HEK293 (cell line): ENCODE data around the gene MED13L.

Experiments used
- ATF2 ChIP-seq: fragments of 450-650 bp; formaldehyde crosslinking; IDR thresholded peaks from 2 replicates; pipeline ENCODE4 v1.5.1; 2016; ENCODE audit warnings: missing biosample characterization, missing genetic modification characterization, low read depth
- BCL6B ChIP-seq: fragments of 450-650 bp; formaldehyde crosslinking; IDR thresholded peaks from 2 replicates; pipeline ENCODE4 v1.5.1; 2017; ENCODE audit warnings: missing biosample characterization, missing genetic modification characterization
- IKZF3 ChIP-seq: fragments of 450-650 bp; IDR thresholded peaks from 2 replicates; pipeline ENCODE4 v1.5.0; 2018; ENCODE audit warnings: missing biosample characterization, mild to moderate bottlenecking, missing genetic modification characterization, moderate library complexity
- ZEB2 ChIP-seq: fragments of 450-650 bp; formaldehyde crosslinking; IDR thresholded peaks from 2 replicates; pipeline ENCODE4 v1.5.1; 2016; ENCODE audit warnings: missing biosample characterization, missing genetic modification characterization
- ZNF223 ChIP-seq: fragments of 450-650 bp; formaldehyde crosslinking; IDR thresholded peaks from 2 replicates; pipeline ENCODE4 v1.5.1; 2016; ENCODE audit warnings: missing biosample characterization, missing genetic modification characterization
- ZNF521 ChIP-seq: fragments of 450-650 bp; formaldehyde crosslinking; IDR thresholded peaks from 2 replicates; pipeline ENCODE4 v1.5.1; 2017; ENCODE audit warnings: missing biosample characterization, mild to moderate bottlenecking, missing genetic modification characterization
- ZNF670 ChIP-seq: fragments of 450-650 bp; formaldehyde crosslinking; IDR thresholded peaks from 2 replicates; pipeline ENCODE4 v1.5.1; 2016; ENCODE audit warnings: missing biosample characterization, missing genetic modification characterization, low read depth
- TF ChIP-seq, protein P1 (sequence below): fragments of 450-650 bp; formaldehyde crosslinking; IDR thresholded peaks from 2 replicates; pipeline ENCODE4 v1.5.1; 2016; ENCODE audit warnings: missing biosample characterization, missing genetic modification characterization

DNA sequence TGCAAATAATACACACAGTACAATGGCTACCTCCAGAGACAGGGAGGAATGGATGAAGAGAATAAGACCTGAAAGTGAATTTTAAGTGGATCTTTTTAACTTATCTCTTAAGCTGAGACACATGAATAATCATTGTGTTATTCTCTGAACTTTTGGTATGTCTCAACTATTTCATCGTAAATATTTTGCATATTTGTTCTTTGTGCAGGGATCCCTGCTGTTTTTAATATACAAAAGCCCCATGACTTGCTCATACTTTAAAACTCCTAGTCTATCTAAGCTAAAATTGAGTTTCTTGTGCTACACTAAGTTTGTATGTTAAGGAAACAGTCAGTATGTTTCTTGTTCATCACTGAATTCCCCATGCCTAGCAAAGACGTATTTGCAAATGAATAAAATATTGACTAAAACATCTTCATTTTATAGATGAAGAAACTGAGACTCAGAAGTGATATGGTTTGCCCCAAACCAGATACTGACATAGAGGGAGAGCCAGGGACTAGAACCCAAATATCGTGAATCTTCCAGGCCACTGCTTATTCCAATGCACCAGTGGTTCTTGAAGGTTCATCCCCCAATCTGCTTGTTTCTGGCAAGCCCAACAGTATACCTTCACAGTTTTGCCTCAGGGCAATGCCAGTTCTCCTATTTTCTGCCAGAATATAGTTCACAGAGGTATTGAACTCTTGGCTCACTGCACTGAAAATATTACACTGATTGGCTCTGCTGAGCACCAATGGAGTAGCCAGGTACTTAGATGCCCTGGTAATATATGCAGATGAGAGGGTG, 356.9 kb downstream of the MED13L start:
- no peak for TF ChIP-seq ATF2 (tag by site-specific recombination)
- TF ChIP-seq ZNF223 (tag by site-specific recombination), result no peak
- TF ChIP-seq ZNF521 (tag by site-specific recombination), result no peak
- TF ChIP-seq, protein P1, sequence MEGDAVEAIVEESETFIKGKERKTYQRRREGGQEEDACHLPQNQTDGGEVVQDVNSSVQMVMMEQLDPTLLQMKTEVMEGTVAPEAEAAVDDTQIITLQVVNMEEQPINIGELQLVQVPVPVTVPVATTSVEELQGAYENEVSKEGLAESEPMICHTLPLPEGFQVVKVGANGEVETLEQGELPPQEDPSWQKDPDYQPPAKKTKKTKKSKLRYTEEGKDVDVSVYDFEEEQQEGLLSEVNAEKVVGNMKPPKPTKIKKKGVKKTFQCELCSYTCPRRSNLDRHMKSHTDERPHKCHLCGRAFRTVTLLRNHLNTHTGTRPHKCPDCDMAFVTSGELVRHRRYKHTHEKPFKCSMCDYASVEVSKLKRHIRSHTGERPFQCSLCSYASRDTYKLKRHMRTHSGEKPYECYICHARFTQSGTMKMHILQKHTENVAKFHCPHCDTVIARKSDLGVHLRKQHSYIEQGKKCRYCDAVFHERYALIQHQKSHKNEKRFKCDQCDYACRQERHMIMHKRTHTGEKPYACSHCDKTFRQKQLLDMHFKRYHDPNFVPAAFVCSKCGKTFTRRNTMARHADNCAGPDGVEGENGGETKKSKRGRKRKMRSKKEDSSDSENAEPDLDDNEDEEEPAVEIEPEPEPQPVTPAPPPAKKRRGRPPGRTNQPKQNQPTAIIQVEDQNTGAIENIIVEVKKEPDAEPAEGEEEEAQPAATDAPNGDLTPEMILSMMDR, result no peak
- TF ChIP-seq BCL6B (tag by site-specific recombination), result no peak
- no peak for TF ChIP-seq ZNF670 (tag by site-specific recombination)
- TF ChIP-seq IKZF3 (tag by site-specific recombination), result no peak
- no peak for TF ChIP-seq ZEB2 (tag by site-specific recombination)
